HCT116 (cell line): ENCODE results near the gene ZNF446. TPM values are rescaled to one million over a fixed set of nuclear protein-coding genes. Genes with fewer than 3 reads are reported as not detected.

ENCODE experiments used
- ATAC-seq: fragments of 200-7000 bp; cut with Tn5 transposase; 2 replicates; pipeline ENCODE4 v1.9.1; 2020; ENCODE audit warnings: mild to moderate bottlenecking, moderate library complexity
- BruUV-seq: library from RNA; stranded (reverse); fragments of 400-500 nt; replicated peaks from 2 replicates; lab custom pipeline; 2021; lab: Mats Ljungman, UMichigan
- CTCF ChIA-PET: fragments of 300-600 bp; sonication (Branson Sonifier 250); formaldehyde crosslinking; loops from one replicate; lab custom pipeline; 2021; ENCODE audit warnings: antibody characterized with exemption; lab: Charles Lee
- POLR2A ChIA-PET: fragments of 300-600, 350-600 bp; sonication (Branson Sonifier 250); formaldehyde crosslinking; loops from one replicate; lab custom pipeline; 2021; ENCODE audit warnings: antibody characterized with exemption; lab: Charles Lee
- RAD21 ChIA-PET, 2 experiments: fragments of 300-600 bp; sonication (Branson Sonifier 250); formaldehyde crosslinking; loops; one replicate each; lab custom pipeline; 2023; ENCODE audit warnings: low total read pairs in 2 of 2; ENCODE audit not compliant: uncharacterized antibody in 2 of 2, unreplicated experiment in 2 of 2, low non-redundant PET in 1 of 2; lab: Charles Lee
- DNase-seq: peaks from one replicate; pipeline ENCODE4 v3.0.0-alpha.2; 2010; ENCODE audit warnings: low read depth, low spot score
- H2AFZ ChIP-seq: fragments of 200-600 bp; shearing (Covaris generic), sonication (generic); 2 replicates; pipeline ENCODE4 v1.6.1; 2017; ENCODE audit warnings: low read depth, mixed run types, mixed read lengths, antibody characterized with exemption, low read length; ENCODE audit not compliant: poor library complexity, severe bottlenecking
- H3K27ac ChIP-seq: 2 replicates; pipeline ENCODE4 v1.5.1; 2012; ENCODE audit warnings: low read depth, low read length
- H3K27me3 ChIP-seq: fragments of 200-600 bp; sonication (generic); 2 replicates; pipeline ENCODE4 v1.6.1; 2016; ENCODE audit warnings: mixed run types, low read length, mixed read lengths; ENCODE audit not compliant: insufficient read depth
- H3K36me3 ChIP-seq, 2 experiments: fragments of 200-500 bp in 1 of 2; fragments of 200-600 bp in 1 of 2; sonication (Bioruptor generic) in 1 of 2; sonication (generic) in 1 of 2; 2 replicates each; pipeline versions ENCODE4 v1.5.1 to v1.6.1; 2014 to 2016; ENCODE audit warnings: low read length in 2 of 2, inconsistent platforms in 1 of 2, mixed read lengths in 1 of 2, mixed run types in 1 of 2; ENCODE audit not compliant: insufficient read depth in 2 of 2, control insufficient read depth in 1 of 2
- H3K4me1 ChIP-seq, 2 experiments: fragments of 200-600 bp in 1 of 2; sonication (generic) in 1 of 2; 2 replicates each; pipeline versions ENCODE4 v1.5.1 to v1.6.1; 2012 to 2017; ENCODE audit warnings: low read length in 2 of 2, inconsistent platforms in 1 of 2, mild to moderate bottlenecking in 1 of 2, mixed read lengths in 1 of 2, mixed run types in 1 of 2, moderate library complexity in 1 of 2; ENCODE audit not compliant: insufficient read depth in 2 of 2, control insufficient read depth in 1 of 2
- H3K4me2 ChIP-seq: fragments of 200-600 bp; sonication (generic); 2 replicates; pipeline ENCODE4 v1.6.1; 2017; ENCODE audit warnings: mixed run types, low read length, mixed read lengths
- H3K4me3 ChIP-seq, 2 experiments: fragments of 200-600 bp in 1 of 2; sonication (generic) in 1 of 2; replicated peaks in 1 of 2; 2 replicates each; pipeline ENCODE4 v1.5.1; 2011 to 2016; ENCODE audit warnings: low read length in 2 of 2, control low read depth in 1 of 2, low read depth in 1 of 2, mild to moderate bottlenecking in 1 of 2, mixed read lengths in 1 of 2, mixed run types in 1 of 2
- H3K79me2 ChIP-seq: fragments of 200-600 bp; sonication (generic); 2 replicates; pipeline ENCODE4 v1.6.1; 2017; ENCODE audit warnings: mild to moderate bottlenecking, mixed run types, low read length, moderate library complexity, mixed read lengths; ENCODE audit not compliant: insufficient read depth
- H3K9ac ChIP-seq: fragments of 200-600 bp; sonication (generic); 2 replicates; pipeline ENCODE4 v1.6.1; 2016; ENCODE audit warnings: low read length, mixed read lengths
- H3K9me2 ChIP-seq: fragments of 200-600 bp; sonication (generic), shearing (Covaris generic); 2 replicates; pipeline ENCODE4 v1.6.1; 2017; ENCODE audit warnings: mixed run types, mild to moderate bottlenecking, moderate library complexity; ENCODE audit not compliant: insufficient read depth
- H3K9me3 ChIP-seq, 2 experiments: fragments of 200-500 bp in 1 of 2; fragments of 200-600 bp in 1 of 2; sonication (Bioruptor generic) in 1 of 2; sonication (generic) in 1 of 2; 2 replicates each; pipeline ENCODE4 v1.6.1; 2014 to 2017; ENCODE audit warnings: low read length in 2 of 2, mixed read lengths in 2 of 2, inconsistent platforms in 1 of 2, low read depth in 1 of 2, mild to moderate bottlenecking in 1 of 2, mixed run types in 1 of 2, moderate library complexity in 1 of 2; ENCODE audit not compliant: control insufficient read depth in 1 of 2, insufficient read depth in 1 of 2
- H4K20me1 ChIP-seq: fragments of 200-600 bp; sonication (generic), shearing (Covaris generic); 2 replicates; pipeline ENCODE4 v1.6.1; 2017; ENCODE audit warnings: mixed run types, mild to moderate bottlenecking, moderate library complexity; ENCODE audit not compliant: insufficient read depth
- ATF3 ChIP-seq: IDR thresholded peaks from 2 replicates; pipeline ENCODE4 v1.6.1; 2012
- ELF1 ChIP-seq: IDR thresholded peaks from 2 replicates; pipeline ENCODE4 v1.6.1; 2012; ENCODE audit warnings: low read depth, borderline replicate concordance
- FOSL1 ChIP-seq: IDR thresholded peaks from 2 replicates; pipeline ENCODE4 v1.6.1; 2012; ENCODE audit warnings: low read depth
- JUND ChIP-seq: IDR thresholded peaks from 2 replicates; pipeline ENCODE4 v1.6.1; 2012
- POLR2A ChIP-seq: IDR thresholded peaks from 2 replicates; pipeline ENCODE4 v1.7.0; 2011; ENCODE audit warnings: borderline replicate concordance; ENCODE audit not compliant: insufficient read depth, insufficient read length; ENCODE audit errors: extremely low read depth
- RAD21 ChIP-seq: IDR thresholded peaks from 2 replicates; pipeline ENCODE4 v1.6.1; 2012; ENCODE audit warnings: low read depth, mild to moderate bottlenecking
- TCF7L2 ChIP-seq: IDR thresholded peaks from 2 replicates; pipeline ENCODE4 v1.7.0; 2011; ENCODE audit warnings: borderline replicate concordance, inconsistent platforms; ENCODE audit not compliant: insufficient read depth, insufficient read length; ENCODE audit errors: extremely low read depth
- YY1 ChIP-seq: IDR thresholded peaks from 2 replicates; pipeline ENCODE4 v1.6.1; 2011; ENCODE audit warnings: low read length, low read depth, moderate library complexity, mild to moderate bottlenecking; ENCODE audit not compliant: insufficient replicate concordance; ENCODE audit errors: extremely low read depth
- ZFX ChIP-seq: fragments of 450-650 bp; IDR thresholded peaks from 2 replicates; pipeline ENCODE4 v1.6.1; 2017
- ZNF274 ChIP-seq: fragments of 200-500 bp; sonication (Bioruptor generic); IDR thresholded peaks from 2 replicates; pipeline ENCODE4 v1.6.1; 2014; ENCODE audit warnings: mild to moderate bottlenecking, low read depth, low read length, inconsistent platforms
- intact Hi-C: fragments of 100-400 bp; cut with micrococcal nuclease; formaldehyde crosslinking; loops from 2 replicates; pipeline ENCODE4 v1.10.0; 2022
- total RNA-seq: library from RNA; stranded (reverse); gene quantifications from one replicate; pipeline ENCODE4 v1.2.1, GENCODE V29; 2021; ENCODE audit not compliant: unreplicated experiment
- TF ChIP-seq, protein P1 (sequence below): IDR thresholded peaks from 2 replicates; pipeline ENCODE4 v1.6.1; 2011; ENCODE audit warnings: mild to moderate bottlenecking, low read length, moderate library complexity; ENCODE audit not compliant: insufficient replicate concordance; ENCODE audit errors: extremely low read depth
- TF ChIP-seq, protein P2 (sequence below), 3 experiments: fragments of 200-600 bp in 1 of 3; sonication (generic) in 1 of 3; IDR thresholded peaks in 2 of 3; conservative IDR thresholded peaks in 1 of 3; 2 replicates each; pipeline ENCODE4 v1.5.1; 2012 to 2017; ENCODE audit warnings: low read depth in 2 of 3, low read length in 2 of 3, antibody characterized with exemption in 1 of 3, borderline replicate concordance in 1 of 3, control low read depth in 1 of 3, mild to moderate bottlenecking in 1 of 3, mixed read lengths in 1 of 3, mixed run types in 1 of 3, moderate library complexity in 1 of 3; ENCODE audit not compliant: insufficient read depth in 1 of 3
- TF ChIP-seq, protein P3 (sequence below): IDR thresholded peaks from 2 replicates; pipeline ENCODE4 v1.6.1; 2012

ZNF446 gene
- total RNA-seq, 1 experiment from 2014 or later = 6.5 TPM

DNA sequence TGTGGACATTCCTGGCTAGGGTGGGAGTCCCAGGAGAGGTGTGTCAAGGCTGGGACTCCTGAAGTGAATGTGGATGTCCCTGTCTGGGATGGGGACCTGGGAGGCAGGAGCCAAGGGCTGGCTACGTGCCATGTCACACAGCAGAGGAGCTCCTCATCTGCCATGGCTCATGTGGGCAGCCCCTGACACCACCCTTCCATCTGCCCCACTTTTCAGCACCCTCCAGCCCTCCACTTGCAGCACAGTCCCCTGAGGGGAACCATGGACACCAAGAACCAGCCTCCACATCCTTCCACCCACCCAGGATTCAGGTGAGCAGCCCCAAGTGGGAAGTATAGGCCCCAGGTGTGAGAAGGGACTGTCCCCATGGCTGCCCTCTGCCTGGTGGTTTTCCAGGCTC, 1.7 kb downstream of the ZNF446 start:
- TF ChIP-seq TCF7L2 (no peak), ELF1 (no peak), ZFX (no peak), ZNF274 (no peak), YY1 (no peak), JUND (no peak), RAD21 (no peak), ATF3 (no peak), POLR2A (no peak), FOSL1 (no peak)
- TF ChIP-seq, protein P1, sequence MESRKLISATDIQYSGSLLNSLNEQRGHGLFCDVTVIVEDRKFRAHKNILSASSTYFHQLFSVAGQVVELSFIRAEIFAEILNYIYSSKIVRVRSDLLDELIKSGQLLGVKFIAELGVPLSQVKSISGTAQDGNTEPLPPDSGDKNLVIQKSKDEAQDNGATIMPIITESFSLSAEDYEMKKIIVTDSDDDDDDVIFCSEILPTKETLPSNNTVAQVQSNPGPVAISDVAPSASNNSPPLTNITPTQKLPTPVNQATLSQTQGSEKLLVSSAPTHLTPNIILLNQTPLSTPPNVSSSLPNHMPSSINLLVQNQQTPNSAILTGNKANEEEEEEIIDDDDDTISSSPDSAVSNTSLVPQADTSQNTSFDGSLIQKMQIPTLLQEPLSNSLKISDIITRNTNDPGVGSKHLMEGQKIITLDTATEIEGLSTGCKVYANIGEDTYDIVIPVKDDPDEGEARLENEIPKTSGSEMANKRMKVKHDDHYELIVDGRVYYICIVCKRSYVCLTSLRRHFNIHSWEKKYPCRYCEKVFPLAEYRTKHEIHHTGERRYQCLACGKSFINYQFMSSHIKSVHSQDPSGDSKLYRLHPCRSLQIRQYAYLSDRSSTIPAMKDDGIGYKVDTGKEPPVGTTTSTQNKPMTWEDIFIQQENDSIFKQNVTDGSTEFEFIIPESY = no peak
- TF ChIP-seq, protein P2, sequence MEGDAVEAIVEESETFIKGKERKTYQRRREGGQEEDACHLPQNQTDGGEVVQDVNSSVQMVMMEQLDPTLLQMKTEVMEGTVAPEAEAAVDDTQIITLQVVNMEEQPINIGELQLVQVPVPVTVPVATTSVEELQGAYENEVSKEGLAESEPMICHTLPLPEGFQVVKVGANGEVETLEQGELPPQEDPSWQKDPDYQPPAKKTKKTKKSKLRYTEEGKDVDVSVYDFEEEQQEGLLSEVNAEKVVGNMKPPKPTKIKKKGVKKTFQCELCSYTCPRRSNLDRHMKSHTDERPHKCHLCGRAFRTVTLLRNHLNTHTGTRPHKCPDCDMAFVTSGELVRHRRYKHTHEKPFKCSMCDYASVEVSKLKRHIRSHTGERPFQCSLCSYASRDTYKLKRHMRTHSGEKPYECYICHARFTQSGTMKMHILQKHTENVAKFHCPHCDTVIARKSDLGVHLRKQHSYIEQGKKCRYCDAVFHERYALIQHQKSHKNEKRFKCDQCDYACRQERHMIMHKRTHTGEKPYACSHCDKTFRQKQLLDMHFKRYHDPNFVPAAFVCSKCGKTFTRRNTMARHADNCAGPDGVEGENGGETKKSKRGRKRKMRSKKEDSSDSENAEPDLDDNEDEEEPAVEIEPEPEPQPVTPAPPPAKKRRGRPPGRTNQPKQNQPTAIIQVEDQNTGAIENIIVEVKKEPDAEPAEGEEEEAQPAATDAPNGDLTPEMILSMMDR (IDR thresholded peaks at IDR 0.05 in 2 of 3, conservative IDR thresholded peaks at IDR 0.05 in 1 of 3; ENCODE audit: borderline replicate concordance in 1 of 3, insufficient read depth in 1 of 3, low read depth in 2 of 3, low read length in 2 of 3) = no peak
- TF ChIP-seq, protein P3, sequence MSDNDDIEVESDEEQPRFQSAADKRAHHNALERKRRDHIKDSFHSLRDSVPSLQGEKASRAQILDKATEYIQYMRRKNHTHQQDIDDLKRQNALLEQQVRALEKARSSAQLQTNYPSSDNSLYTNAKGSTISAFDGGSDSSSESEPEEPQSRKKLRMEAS = no peak
- H3K4me1 ChIP-seq = peaks cover 13 to 25% of the 10 kb centered on the region in 2 experiments
- H3K4me3 ChIP-seq = no peak overlapping the region
- H4K20me1 ChIP-seq = no peaks in the 10 kb centered on the region
- BruUV-seq = no TSS peak
- intact Hi-C loops = no loop called here
- ATAC-seq (no peak), DNase-seq (no peak)
- H3K27me3 ChIP-seq = no peaks in the 10 kb centered on the region
- CTCF ChIA-PET = no interaction called here
- H3K9me3 ChIP-seq = no peaks in the 10 kb centered on the region
- POLR2A ChIA-PET = no interaction called here
- H2AFZ ChIP-seq = no peak overlapping the region
- H3K27ac ChIP-seq = 0 out of 2 replicates have a peak overlapping the region, but pooled peaks have one; percentile 69
- H3K36me3 ChIP-seq = no peaks in the 10 kb centered on the region; a peak in 2 of 4 replicates
- RAD21 ChIA-PET = no interaction called here
- H3K79me2 ChIP-seq = no peaks in the 10 kb centered on the region
- no peak overlapping the region for H3K4me2 ChIP-seq
- no peaks in the 10 kb centered on the region for H3K9me2 ChIP-seq
- H3K9ac ChIP-seq = no peak overlapping the region
